GM12878 (cell line): ENCODE results near the gene SECISBP2. TPM values are rescaled to one million over a fixed set of nuclear protein-coding genes. Genes with fewer than 3 reads are reported as not detected.
"Not testable (repeated sequence)": the region's sequence is repeated elsewhere in the genome, so short reads cannot be mapped to it uniquely, and the experiment has no call there.

Experiments
- ATAC-seq: fragments of 200-7000 bp; cut with Tn5 transposase; 3 replicates; pipeline ENCODE4 v1.9.1; 2020; ENCODE audit warnings: mild to moderate bottlenecking, moderate library complexity
- BruUV-seq: library from RNA; stranded (reverse); fragments of 400-500 nt; replicated peaks from 2 replicates; lab custom pipeline; 2021; lab: Mats Ljungman, UMichigan
- CTCF ChIA-PET: fragments of 300-600 bp; sonication (Branson Sonifier 250); formaldehyde crosslinking; extraction: SDS; loops from one replicate; lab custom pipeline; 2021; ENCODE audit warnings: inconsistent platforms; lab: Yijun Ruan, JAX
- POLR2A ChIA-PET: fragments of 350-600 bp; formaldehyde crosslinking; extraction: SDS; loops from one replicate; lab custom pipeline; 2021; ENCODE audit warnings: inconsistent platforms; lab: Charles Lee
- RAD21 ChIA-PET: fragments of 300-600 bp; sonication (Branson Sonifier 250); formaldehyde crosslinking; loops from one replicate; lab custom pipeline; 2023; ENCODE audit warnings: antibody characterized with exemption; ENCODE audit not compliant: unreplicated experiment; lab: Charles Lee
- SMC1A ChIA-PET: fragments of 300-600 bp; sonication (Branson Sonifier 250); formaldehyde crosslinking; loops from one replicate; lab custom pipeline; 2023; ENCODE audit not compliant: unreplicated experiment, uncharacterized antibody; lab: Charles Lee
- DNase-seq: peaks from one replicate; pipeline ENCODE4 v3.0.0-alpha.2; 2011; ENCODE audit warnings: low read depth, low spot score
- FAIRE-seq: peaks from 3 replicates; lab custom pipeline; 2011; peaks lifted over from hg19 to GRCh38; lab: Jason Lieb, UNC
- H2AFZ ChIP-seq: 2 replicates; pipeline ENCODE4 v1.6.0; 2011; ENCODE audit warnings: low read depth, low read length, control low read depth; ENCODE audit not compliant: control insufficient read depth
- H3K27ac ChIP-seq: 2 replicates; pipeline ENCODE4 v1.5.1; 2011; ENCODE audit warnings: control low read depth; ENCODE audit not compliant: control insufficient read depth, insufficient read depth
- H3K27me3 ChIP-seq, 2 experiments: replicated peaks in 1 of 2; 2 replicates each; pipeline versions ENCODE4 v1.6.0 to v1.6.1; 2011; ENCODE audit warnings: low read length in 1 of 2; ENCODE audit not compliant: control insufficient read depth in 2 of 2, insufficient read depth in 2 of 2
- H3K36me3 ChIP-seq, 2 experiments: 2 replicates each; pipeline ENCODE4 v1.5.1; 2011; ENCODE audit warnings: low read length in 1 of 2; ENCODE audit not compliant: control insufficient read depth in 2 of 2, insufficient read depth in 2 of 2
- H3K4me1 ChIP-seq: 2 replicates; pipeline ENCODE4 v1.6.1; 2011; ENCODE audit warnings: mild to moderate bottlenecking, low read length, moderate library complexity, mixed read lengths; ENCODE audit not compliant: control insufficient read depth, insufficient read depth
- H3K4me2 ChIP-seq: 2 replicates; pipeline ENCODE4 v1.6.0; 2011; ENCODE audit warnings: control low read depth; ENCODE audit not compliant: control insufficient read depth, insufficient read depth
- H3K4me3 ChIP-seq: fragments of 200-600 bp; sonication (generic); 2 replicates; pipeline ENCODE4 v1.5.1; 2016
- H3K79me2 ChIP-seq: 2 replicates; pipeline ENCODE4 v1.6.0; 2011; ENCODE audit warnings: low read length; ENCODE audit not compliant: control insufficient read depth, insufficient read depth
- H3K9ac ChIP-seq: 2 replicates; pipeline ENCODE4 v1.8.0; 2011; ENCODE audit warnings: low read length, control low read depth, mixed read lengths; ENCODE audit not compliant: control insufficient read depth, insufficient read depth
- H3K9me3 ChIP-seq: replicated peaks from 3 replicates; pipeline ENCODE4 v1.5.1; 2011; ENCODE audit warnings: mild to moderate bottlenecking, low read length; ENCODE audit not compliant: control insufficient read depth, insufficient read depth
- H4K20me1 ChIP-seq: 2 replicates; pipeline ENCODE4 v1.6.0; 2011; ENCODE audit not compliant: control insufficient read depth, insufficient read depth
- KDM1A ChIP-seq: fragments of 200-600 bp; sonication (generic); IDR thresholded peaks from 2 replicates; pipeline ENCODE4 v1.6.1; 2016; ENCODE audit warnings: borderline replicate concordance
- NR2C1 ChIP-seq: fragments of 450-650 bp; IDR thresholded peaks from 2 replicates; pipeline ENCODE4 v1.6.1; 2017; ENCODE audit warnings: antibody characterized with exemption, mild to moderate bottlenecking, moderate library complexity
- SIX5 ChIP-seq: IDR thresholded peaks from 2 replicates; pipeline ENCODE4 v1.6.1; 2011; ENCODE audit warnings: mild to moderate bottlenecking, low read depth, low read length, moderate library complexity; ENCODE audit not compliant: severe bottlenecking
- WGBS: methylation state at CpG from one replicate; pipeline ENCODE4 v1.1.6; 2016; ENCODE audit warnings: low lambda C conversion rate; ENCODE audit not compliant: insufficient replicate concordance, insufficient coverage; ENCODE audit errors: missing lambda C conversion rate; 5-methylcytosine and 5-hydroxymethylcytosine counted together
- in situ Hi-C: fragments of 300-500 bp; cut with MboI; formaldehyde crosslinking; loops from 9 replicates; pipeline ENCODE4 v1.14.3; 2018; ENCODE audit warnings: mixed read lengths
- intact Hi-C: fragments of 100-400 bp; cut with micrococcal nuclease; formaldehyde crosslinking; loops from one replicate; pipeline ENCODE4 v1.14.2; 2022; ENCODE audit not compliant: unreplicated experiment
- polyA plus RNA-seq, 11 experiments: library from polyadenylated mRNA; depleted of rRNA in 4 of 11; unstranded in 6 of 11; stranded (reverse) in 5 of 11; fragments of >200 nt; fragmentation: Nextera tagmentation in 4 of 11; fragmentation: Illumina TruSeq in 1 of 11; extraction: Ambion mirVana in 4 of 11; extraction: Trizol in 1 of 11; gene quantifications; 1 replicate in 1 of 11; 2 replicates in 10 of 11; pipeline versions ENCODE4 v1.2.1 to v1.2.3, GENCODE V29; 2011 to 2016; ENCODE audit warnings: inconsistent platforms in 2 of 11, missing spikeins in 2 of 11, low read depth in 1 of 11
- total RNA-seq, 4 experiments: library from RNA; depleted of rRNA in 3 of 4; stranded (reverse); fragments of >200 nt in 3 of 4; fragmentation: Illumina TruSeq in 1 of 4; extraction: Trizol in 1 of 4; gene quantifications; 2 replicates each; pipeline versions ENCODE4 v1.2.1 to v1.2.3, GENCODE V29; 2013 to 2021
- TF ChIP-seq, protein P1 (sequence below): fragments of 450-650 bp; IDR thresholded peaks from 2 replicates; pipeline ENCODE4 v1.6.1; 2017; ENCODE audit warnings: borderline replicate concordance
- TF ChIP-seq, protein P2 (sequence below): fragments of 450-650 bp; IDR thresholded peaks from 2 replicates; pipeline ENCODE4 v1.6.1; 2017; ENCODE audit warnings: mild to moderate bottlenecking

Gene SECISBP2
- total and polyA plus RNA-seq, 10 of the 15 experiments (the other 5 are each of a cell fraction or from before 2014, with no cell fraction given) = 4.6 to 50.5 (median 31.9) TPM

DNA sequence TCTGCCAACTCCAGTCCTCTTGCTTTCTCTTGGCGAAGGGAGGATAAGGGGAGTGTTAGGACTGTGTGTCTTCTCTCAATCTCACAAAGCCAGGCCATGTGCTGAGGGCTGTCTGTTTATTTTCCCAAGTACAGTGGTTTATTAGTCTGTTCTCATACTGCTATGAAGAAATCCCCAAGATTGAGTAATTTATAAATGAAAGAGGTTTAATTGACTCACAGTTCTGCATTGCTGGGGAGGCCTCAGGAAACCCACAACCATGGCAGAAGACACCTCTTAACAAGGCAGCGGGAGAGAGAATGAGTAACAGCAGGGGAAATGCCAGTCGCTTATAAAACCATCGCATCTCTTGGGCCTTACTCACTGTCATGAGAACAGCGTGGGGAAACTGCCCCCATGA is 43.5 kb upstream of the SECISBP2 start:
- H3K9ac ChIP-seq = no peak overlapping the region
- DNase-seq (no peak), ATAC-seq (no peak), FAIRE-seq (no peak)
- ChIA-PET CTCF (no interaction called here), POLR2A (no interaction called here), RAD21 (no interaction called here), SMC1A (no interaction called here)
- H3K79me2 ChIP-seq = no peaks in the 10 kb centered on the region
- TF ChIP-seq, protein P1, sequence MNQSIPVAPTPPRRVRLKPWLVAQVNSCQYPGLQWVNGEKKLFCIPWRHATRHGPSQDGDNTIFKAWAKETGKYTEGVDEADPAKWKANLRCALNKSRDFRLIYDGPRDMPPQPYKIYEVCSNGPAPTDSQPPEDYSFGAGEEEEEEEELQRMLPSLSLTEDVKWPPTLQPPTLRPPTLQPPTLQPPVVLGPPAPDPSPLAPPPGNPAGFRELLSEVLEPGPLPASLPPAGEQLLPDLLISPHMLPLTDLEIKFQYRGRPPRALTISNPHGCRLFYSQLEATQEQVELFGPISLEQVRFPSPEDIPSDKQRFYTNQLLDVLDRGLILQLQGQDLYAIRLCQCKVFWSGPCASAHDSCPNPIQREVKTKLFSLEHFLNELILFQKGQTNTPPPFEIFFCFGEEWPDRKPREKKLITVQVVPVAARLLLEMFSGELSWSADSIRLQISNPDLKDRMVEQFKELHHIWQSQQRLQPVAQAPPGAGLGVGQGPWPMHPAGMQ = no peak
- no peak for TF ChIP-seq SIX5
- TF ChIP-seq, protein P2, sequence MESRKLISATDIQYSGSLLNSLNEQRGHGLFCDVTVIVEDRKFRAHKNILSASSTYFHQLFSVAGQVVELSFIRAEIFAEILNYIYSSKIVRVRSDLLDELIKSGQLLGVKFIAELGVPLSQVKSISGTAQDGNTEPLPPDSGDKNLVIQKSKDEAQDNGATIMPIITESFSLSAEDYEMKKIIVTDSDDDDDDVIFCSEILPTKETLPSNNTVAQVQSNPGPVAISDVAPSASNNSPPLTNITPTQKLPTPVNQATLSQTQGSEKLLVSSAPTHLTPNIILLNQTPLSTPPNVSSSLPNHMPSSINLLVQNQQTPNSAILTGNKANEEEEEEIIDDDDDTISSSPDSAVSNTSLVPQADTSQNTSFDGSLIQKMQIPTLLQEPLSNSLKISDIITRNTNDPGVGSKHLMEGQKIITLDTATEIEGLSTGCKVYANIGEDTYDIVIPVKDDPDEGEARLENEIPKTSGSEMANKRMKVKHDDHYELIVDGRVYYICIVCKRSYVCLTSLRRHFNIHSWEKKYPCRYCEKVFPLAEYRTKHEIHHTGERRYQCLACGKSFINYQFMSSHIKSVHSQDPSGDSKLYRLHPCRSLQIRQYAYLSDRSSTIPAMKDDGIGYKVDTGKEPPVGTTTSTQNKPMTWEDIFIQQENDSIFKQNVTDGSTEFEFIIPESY = no peak
- TF ChIP-seq NR2C1 = no peak
- TF ChIP-seq KDM1A = no peak
- in situ Hi-C loops = loop anchor here (5.0 kb wide), 1 partner anchor 683 kb away; no protein-coding TSS in a partner anchor
- no peaks in the 10 kb centered on the region for H3K36me3 ChIP-seq
- H3K4me2 ChIP-seq = no peak overlapping the region
- peaks cover 3% of the 10 kb centered on the region; the same call in 1 of the 2 replicates for H3K4me1 ChIP-seq
- no peaks in the 10 kb centered on the region for H3K27me3 ChIP-seq
- peaks cover 5% of the 10 kb centered on the region; the same call in 2 of the 3 replicates for H3K9me3 ChIP-seq
- H3K4me3 ChIP-seq = no peak overlapping the region
- H3K27ac ChIP-seq = no peak overlapping the region
- H2AFZ ChIP-seq = no peak overlapping the region
- intact Hi-C loops = loop anchor here (5.0 kb wide), 1 partner anchor 93 kb away; no protein-coding TSS in a partner anchor
- WGBS = 27% methylated on average over 5 of the region's 5 CpGs
- BruUV-seq = no TSS peak
- no peaks in the 10 kb centered on the region for H4K20me1 ChIP-seq

DNA sequence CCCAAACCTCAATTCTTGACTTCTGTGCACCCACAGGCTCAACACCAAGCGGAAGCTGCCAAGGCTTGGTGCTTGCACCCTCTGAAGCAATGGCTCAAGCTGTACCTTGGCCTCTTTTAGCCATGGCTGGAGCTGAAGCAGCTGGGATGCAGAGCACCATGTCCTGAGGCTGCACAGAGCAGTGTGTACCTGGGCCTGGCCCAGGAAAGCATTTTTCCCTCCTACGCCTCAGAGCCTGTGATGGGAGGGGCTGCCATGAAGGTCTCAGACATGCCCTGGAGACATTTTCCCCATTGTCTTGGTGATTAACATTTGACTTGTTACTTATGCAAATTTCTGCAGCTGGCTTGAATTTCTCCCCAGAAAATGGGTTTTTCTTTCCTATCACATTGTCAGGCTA is 42.3 kb upstream of the SECISBP2 start:
- FAIRE-seq, H3K36me3 ChIP-seq, H3K9me3 ChIP-seq, H3K4me2 ChIP-seq, DNase-seq, H2AFZ ChIP-seq, H3K27me3 ChIP-seq, H3K79me2 ChIP-seq, POLR2A ChIA-PET, BruUV-seq, H3K4me1 ChIP-seq, H3K27ac ChIP-seq, H3K4me3 ChIP-seq, CTCF ChIA-PET, ATAC-seq, H3K9ac ChIP-seq, SMC1A ChIA-PET, H4K20me1 ChIP-seq, RAD21 ChIA-PET: not testable (repeated sequence)
- in situ Hi-C loops (loop anchor here (5.0 kb wide), 1 partner anchor 684 kb away; no protein-coding TSS in a partner anchor), intact Hi-C loops (loop anchor here (5.0 kb wide), 1 partner anchor 94 kb away; no protein-coding TSS in a partner anchor)
- 55% methylated on average over 2 of the region's 2 CpGs for WGBS
